Muscle layer of duodenum (tissue), 2 donors: ENCODE measurements around the gene TNNI2.

Experiments
- H3K27ac ChIP-seq: one replicate; pipeline ENCODE4 v1.7.0; 2013; ENCODE audit warnings: mild to moderate bottlenecking, low read length
- H3K27me3 ChIP-seq: one replicate; pipeline ENCODE4 v1.7.0; 2013; ENCODE audit warnings: low read depth, mild to moderate bottlenecking, control low read depth, low read length
- H3K36me3 ChIP-seq, 2 donors: one replicate each; pipeline ENCODE4 v1.7.0; 2013; ENCODE audit warnings: low read length in 2 of 2, control low read depth in 1 of 2, mild to moderate bottlenecking in 1 of 2; ENCODE audit not compliant: insufficient read depth in 2 of 2, control insufficient read depth in 1 of 2
- H3K4me1 ChIP-seq, 2 donors: one replicate each; pipeline ENCODE4 v1.7.0; 2013; ENCODE audit warnings: low read length in 2 of 2, mild to moderate bottlenecking in 2 of 2, control low read depth in 1 of 2, moderate library complexity in 1 of 2; ENCODE audit not compliant: insufficient read depth in 2 of 2, control insufficient read depth in 1 of 2
- H3K4me3 ChIP-seq, 2 donors: one replicate each; pipeline ENCODE4 v1.7.0; 2013; ENCODE audit warnings: low read length in 2 of 2, low read depth in 1 of 2, mild to moderate bottlenecking in 1 of 2
- H3K9me3 ChIP-seq, 2 donors: one replicate each; pipeline ENCODE4 v1.7.0; 2013; ENCODE audit warnings: low read length in 2 of 2, control low read depth in 1 of 2, mild to moderate bottlenecking in 1 of 2; ENCODE audit not compliant: control insufficient read depth in 1 of 2
- donor health status: healthy.

TNNI2 gene

DNA sequence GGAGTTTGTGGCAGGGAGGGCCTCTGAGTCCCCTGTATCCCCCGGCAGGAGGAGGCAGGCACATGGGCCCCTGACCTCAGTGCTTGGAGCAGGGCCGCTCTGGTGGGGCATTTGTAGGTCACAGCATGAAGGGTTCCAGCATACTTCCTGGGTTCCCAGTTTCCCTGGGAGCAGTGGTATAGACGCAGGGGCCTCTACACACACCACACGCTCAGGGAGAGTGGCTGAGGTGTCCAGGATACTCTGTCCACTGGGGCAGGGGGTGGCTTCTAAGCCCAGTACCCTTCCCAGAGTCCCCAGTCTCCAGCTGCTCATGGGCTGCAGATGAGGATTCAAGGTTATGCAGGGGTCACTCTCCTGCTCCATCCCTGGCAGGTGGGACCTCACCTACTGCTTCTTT lies 20.2 kb downstream of the TNNI2 start:
- Histone ChIP-seq H3K4me3 (no peak overlapping the region), H3K4me1 (peaks cover 0 to 12% of the 10 kb centered on the region in 2 donors), H3K36me3 (no peaks in the 10 kb centered on the region), H3K27me3 (no peaks in the 10 kb centered on the region), H3K9me3 (no peaks in the 10 kb centered on the region), H3K27ac (no peak overlapping the region)

DNA sequence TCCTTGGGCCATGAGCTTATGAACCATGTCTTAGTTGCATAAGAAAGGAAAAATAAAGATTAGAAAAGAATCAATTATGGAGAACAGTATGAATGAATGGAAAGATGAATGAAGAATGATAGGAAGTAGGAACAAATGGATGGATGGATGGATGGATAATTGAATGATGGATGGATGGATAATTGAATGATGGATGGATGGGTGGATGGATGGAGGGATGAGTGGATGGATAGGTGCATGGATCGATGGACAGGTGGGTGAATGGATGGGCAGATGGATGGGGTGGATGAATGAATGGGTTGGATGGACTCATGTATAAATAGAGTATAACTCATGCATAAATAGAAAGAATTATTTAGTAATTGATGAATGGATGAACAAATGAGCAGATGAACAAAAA lies 21.3 kb downstream of the TNNI2 start:
- no peaks in the 10 kb centered on the region for H3K9me3 ChIP-seq
- no peak overlapping the region for H3K27ac ChIP-seq
- H3K36me3 ChIP-seq, result no peaks in the 10 kb centered on the region
- no peak overlapping the region for H3K4me3 ChIP-seq
- H3K4me1 ChIP-seq, result peaks cover 0 to 23% of the 10 kb centered on the region in 2 donors
- H3K27me3 ChIP-seq, result no peaks in the 10 kb centered on the region

DNA sequence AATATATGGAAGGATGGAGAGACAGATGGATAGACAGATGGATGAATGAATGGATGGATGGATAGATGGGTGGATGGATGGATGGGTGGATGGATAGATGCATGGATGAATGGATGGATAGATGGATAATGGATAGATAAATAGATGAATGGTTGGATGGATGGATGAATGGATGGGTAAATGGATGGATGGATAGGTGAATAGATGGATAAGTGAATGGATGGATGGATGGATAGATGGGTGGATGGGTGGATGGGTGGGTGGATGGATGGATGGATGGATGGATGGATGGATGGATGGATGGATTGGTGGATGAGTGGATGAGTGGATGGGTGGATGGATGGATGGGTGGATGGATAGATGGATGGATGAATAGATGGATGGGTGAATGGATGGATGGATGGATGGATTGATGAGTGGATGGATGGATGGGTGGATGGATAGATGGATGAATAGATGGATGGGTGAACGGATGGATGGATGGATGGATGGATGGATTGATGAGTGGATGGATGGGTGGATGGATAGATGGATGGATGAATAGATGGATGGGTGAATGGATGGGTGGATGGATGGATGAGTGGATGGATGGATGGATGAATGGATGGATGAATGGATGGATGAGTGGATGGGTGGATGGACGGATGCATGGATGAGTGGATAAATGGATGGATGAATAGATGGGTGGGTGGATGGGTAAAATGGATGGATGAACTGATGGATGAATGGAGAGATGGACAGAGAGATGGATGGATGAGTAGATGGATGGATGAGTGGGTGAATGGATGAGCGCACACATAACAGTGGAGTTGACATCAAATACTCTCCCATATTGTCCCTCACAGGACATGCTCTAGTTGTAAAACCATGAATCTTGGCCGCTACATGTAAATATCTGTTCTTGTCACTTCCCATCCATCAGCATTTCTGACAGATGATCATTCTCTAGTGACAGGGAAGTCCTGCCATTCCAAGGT lies 22.9 kb downstream of the TNNI2 start:
- H3K9me3 ChIP-seq, result no peaks in the 10 kb centered on the region
- H3K4me3 ChIP-seq, result no peak overlapping the region
- H3K27me3 ChIP-seq, result no peaks in the 10 kb centered on the region
- no peak overlapping the region for H3K27ac ChIP-seq
- no peaks in the 10 kb centered on the region for H3K36me3 ChIP-seq
- H3K4me1 ChIP-seq, result peaks cover 0 to 33% of the 10 kb centered on the region in 2 donors

DNA sequence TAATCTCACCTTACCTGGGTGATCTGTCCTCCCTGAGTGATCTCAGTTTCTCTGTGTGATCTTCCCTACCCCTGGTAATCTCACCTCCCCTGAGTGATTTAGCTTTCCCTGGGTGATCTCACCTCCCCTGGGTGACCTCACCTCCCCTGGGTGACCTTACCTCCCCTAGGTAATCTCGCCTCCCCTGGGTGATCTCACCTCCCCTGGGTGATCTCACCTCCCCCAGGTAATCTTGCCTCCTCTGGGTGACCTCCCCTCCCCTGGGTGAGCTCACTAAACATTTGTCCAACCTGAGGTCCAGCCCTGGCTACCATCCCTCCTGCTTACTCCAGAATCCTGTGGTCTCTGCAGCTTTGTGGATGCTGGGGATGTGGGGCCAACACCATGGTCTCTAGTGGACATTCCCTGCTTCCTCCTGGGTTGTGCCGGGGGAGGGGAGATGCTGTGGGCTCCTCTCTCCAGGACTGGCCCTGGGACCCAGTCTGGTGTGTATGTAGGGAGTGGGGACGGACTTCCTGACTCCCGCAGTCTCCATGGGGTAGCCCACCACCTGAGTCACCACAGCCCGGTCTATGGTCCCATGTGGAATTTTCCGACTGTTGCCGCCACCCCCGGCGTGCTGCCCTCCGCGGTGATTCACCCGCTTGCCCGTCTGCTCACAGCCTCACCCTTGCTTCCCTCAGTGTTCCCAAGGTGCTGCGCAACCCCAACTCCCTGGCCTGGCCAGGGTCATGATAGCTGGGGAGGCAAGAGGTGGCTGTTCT lies 24.0 kb downstream of the TNNI2 start:
- Histone ChIP-seq H3K4me1 (peaks cover 0 to 33% of the 10 kb centered on the region in 2 donors), H3K27me3 (no peaks in the 10 kb centered on the region), H3K4me3 (no peak overlapping the region), H3K27ac (peak overlapping the region; percentile 85), H3K36me3 (no peaks in the 10 kb centered on the region), H3K9me3 (no peaks in the 10 kb centered on the region)

DNA sequence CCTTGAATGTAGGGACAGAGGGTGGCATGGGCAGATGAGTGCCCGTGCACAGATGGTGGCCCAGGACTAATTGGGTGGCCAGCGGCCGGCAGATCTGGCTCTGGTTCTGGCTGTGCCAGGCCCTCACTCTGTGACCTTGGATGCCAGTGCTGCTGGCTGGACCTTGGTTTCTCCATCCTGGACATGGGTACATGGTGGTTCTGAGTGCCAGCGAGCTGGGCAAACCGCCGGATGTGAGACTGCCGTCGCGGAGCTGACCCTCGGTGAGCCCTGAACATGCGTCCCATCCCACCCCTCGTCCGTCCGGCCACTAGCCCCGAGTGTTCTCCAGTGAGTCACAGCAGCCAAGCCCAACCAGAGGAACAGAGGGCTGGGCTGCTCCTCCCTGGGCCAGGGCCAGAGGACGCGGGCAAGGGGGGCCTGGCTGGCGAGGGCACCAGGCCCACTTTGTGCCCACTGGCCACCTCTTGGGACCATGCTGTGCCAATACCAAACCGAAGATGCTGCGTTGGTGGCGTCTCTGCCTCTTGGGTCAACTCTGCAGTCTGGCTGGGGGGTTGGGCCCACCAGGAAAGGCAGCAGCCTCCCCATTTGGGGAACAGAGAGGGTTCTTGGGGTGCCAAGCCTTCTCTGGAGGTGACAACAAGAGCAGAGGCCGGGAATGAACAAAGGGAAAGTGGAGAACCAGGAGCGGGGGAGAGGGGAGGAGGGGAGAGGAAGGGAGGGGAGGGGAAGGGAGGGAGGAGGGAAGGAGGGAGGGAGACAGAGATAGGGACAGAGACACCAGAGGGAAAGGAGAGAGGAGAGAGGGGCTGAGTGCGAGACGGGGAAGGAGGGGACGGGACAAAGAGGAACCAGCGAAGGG lies 24.8 kb downstream of the TNNI2 start:
- Histone ChIP-seq H3K4me1 (peaks cover 0 to 33% of the 10 kb centered on the region in 2 donors), H3K27me3 (no peaks in the 10 kb centered on the region), H3K9me3 (no peaks in the 10 kb centered on the region)

DNA sequence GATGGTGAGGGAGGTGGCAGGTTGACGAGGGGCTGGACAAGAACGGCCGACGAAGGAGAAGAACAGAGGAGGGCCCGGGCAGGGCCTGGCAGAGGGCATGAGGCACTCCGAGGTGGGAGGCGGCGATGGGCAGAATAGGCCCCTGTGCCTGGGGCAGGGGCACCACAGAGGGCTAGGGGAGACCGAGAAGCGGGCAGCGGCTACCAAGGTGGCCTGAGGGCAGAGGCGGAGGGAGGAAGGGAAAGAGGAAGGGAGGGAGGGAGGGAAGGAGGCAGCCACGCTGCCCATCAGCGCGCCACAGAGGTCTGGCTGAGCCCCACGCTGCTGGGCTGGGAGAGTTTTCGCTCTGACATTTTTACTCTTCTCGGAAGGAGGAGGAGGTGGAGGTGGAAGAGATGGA lies 25.4 kb downstream of the TNNI2 start:
- H3K4me3 ChIP-seq, result peak overlapping the region; percentile 42 to 58
- no peaks in the 10 kb centered on the region for H3K27me3 ChIP-seq
- H3K27ac ChIP-seq, result peak overlapping the region; percentile 85
- H3K36me3 ChIP-seq, result no peaks in the 10 kb centered on the region
- H3K4me1 ChIP-seq, result peaks cover 0 to 33% of the 10 kb centered on the region in 2 donors
- H3K9me3 ChIP-seq, result no peaks in the 10 kb centered on the region

More for the DNA sequence above, 24.8 kb downstream of the TNNI2 start:
- Histone ChIP-seq H3K36me3 (no peaks in the 10 kb centered on the region), H3K4me3 (peak overlapping the region; percentile 42 to 58), H3K27ac (peak overlapping the region; percentile 85)

DNA sequence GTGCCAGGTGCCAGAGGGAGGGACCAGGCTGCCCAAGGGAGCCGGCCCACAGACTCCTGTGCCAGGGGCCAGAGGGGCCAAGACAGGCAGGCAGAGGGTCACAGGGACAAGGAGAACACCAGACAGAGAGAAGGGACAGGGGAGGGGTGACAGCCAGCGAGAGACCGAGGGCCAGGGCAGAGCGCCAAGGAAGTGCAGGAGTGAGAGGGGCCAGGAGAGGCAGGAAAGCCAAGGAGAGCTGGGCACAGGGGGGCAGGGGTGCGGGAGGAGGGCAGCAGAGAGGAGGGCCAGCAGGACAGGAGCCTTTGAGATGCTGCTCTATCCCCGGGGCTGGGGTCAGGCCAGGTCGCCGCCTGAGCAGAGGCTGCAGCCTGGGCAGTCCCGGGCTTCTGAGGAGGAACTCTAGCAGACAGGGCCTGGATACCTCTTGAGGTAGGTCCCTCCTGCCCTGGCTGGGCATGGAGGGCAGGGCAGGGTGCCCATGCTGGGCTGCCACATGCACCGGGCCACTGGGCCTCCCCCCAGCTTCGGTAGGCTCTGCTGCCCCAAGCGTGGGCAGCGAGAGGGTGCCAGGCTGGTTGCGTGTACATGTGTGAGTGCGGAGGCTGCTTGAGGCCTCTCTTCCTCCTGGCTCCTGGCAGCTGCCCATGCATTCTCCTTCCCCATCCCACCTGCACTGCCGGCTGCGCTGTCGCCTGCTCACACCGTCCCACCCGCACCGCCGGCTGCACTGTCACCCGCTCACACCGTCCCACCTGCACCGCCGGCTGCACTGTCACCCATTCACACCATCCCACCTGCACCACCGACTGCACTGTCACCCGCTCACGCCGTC lies 26.3 kb downstream of the TNNI2 start:
- no peaks in the 10 kb centered on the region for H3K9me3 ChIP-seq
- no peaks in the 10 kb centered on the region for H3K27me3 ChIP-seq
- H3K4me1 ChIP-seq, result peaks cover 0 to 35% of the 10 kb centered on the region in 2 donors
- peak overlapping the region; percentile 85 for H3K27ac ChIP-seq
- H3K36me3 ChIP-seq, result no peaks in the 10 kb centered on the region
- H3K4me3 ChIP-seq, result peak overlapping the region; percentile 33 to 58

DNA sequence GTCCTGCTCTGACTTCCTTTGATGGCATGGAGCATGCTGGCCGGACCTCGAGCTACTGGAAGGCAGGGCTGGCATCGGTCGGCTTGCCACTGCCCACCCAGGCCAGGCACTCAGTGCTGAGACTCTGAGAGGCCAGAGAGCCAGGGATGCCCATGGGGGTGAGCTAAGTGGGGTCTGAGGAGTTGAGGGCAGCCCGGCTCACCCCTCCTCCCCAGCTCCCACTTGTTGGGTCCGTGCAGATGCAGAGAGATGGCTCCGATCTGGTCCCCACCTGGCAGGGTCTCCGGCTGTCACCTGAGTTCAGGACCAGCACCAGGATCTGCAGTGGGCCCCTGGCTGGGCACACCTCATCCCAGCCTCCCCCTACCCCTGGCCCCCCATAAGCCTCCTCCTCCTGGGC lies 27.4 kb downstream of the TNNI2 start:
- Histone ChIP-seq H3K27me3 (no peaks in the 10 kb centered on the region), H3K27ac (no peak overlapping the region), H3K4me1 (peaks cover 0 to 37% of the 10 kb centered on the region in 2 donors), H3K4me3 (peak overlapping the region in 1 of 2 donors; percentile 58), H3K36me3 (no peaks in the 10 kb centered on the region), H3K9me3 (no peaks in the 10 kb centered on the region)

DNA sequence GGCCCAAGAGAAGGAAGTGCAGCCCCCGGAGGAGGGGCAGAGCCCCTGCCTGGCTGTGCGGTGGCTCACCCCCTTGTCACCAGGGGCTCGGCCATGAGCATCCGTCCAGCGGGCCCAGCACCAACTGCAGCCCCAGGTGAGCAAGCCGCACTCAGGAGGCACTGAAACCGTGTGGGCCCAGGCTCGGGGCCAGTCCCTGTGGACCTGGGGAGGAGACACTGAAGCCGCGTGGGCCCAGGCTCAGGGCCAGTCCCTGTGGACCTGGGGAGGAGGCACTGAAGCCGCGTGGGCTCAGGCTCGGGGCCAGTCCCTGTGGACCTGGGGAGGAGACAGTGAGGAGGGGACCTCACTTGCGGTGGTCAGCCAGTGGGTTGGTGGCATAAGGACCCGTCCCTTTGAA lies 28.0 kb downstream of the TNNI2 start:
- Histone ChIP-seq H3K27me3 (no peaks in the 10 kb centered on the region), H3K9me3 (no peaks in the 10 kb centered on the region), H3K4me1 (peaks cover 0 to 42% of the 10 kb centered on the region in 2 donors), H3K27ac (no peak overlapping the region), H3K4me3 (peak overlapping the region in 1 of 2 donors; percentile 2), H3K36me3 (no peaks in the 10 kb centered on the region)

DNA sequence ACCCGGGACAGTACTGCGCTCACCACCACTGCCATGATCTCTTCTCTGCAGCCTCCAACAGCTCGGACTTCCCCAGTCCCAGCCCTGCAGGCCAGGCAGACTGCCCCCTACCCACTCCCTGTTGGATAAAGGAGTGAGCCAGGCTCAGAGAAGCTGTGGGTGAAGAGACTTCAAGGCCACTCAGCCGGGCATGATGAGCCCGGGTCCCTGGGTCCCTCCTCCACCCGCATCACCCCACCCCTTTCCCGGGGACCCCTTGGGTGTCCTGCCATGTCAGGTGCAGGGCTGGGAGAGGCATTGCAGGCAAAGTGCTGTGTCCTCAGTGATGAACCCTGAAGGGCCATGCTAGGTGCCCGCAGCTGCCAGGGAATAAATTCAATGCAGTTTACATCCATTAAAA lies 28.6 kb downstream of the TNNI2 start:
- H3K9me3 ChIP-seq, result no peaks in the 10 kb centered on the region
- peaks cover 0 to 42% of the 10 kb centered on the region in 2 donors for H3K4me1 ChIP-seq
- no peak overlapping the region for H3K4me3 ChIP-seq
- no peaks in the 10 kb centered on the region for H3K27me3 ChIP-seq
- H3K36me3 ChIP-seq, result no peaks in the 10 kb centered on the region
- H3K27ac ChIP-seq, result no peak overlapping the region
